Measurements from ENCODE around the gene CDK5RAP2. TPM values are rescaled to one million over a fixed set of nuclear protein-coding genes. Genes with fewer than 3 reads are reported as not detected.

CDK5RAP2 gene
- total and polyA plus RNA-seq, 2 donors (not counting 1 experiment from before 2014, with no cell fraction given), result 17.7 to 48.6 TPM

DNA sequence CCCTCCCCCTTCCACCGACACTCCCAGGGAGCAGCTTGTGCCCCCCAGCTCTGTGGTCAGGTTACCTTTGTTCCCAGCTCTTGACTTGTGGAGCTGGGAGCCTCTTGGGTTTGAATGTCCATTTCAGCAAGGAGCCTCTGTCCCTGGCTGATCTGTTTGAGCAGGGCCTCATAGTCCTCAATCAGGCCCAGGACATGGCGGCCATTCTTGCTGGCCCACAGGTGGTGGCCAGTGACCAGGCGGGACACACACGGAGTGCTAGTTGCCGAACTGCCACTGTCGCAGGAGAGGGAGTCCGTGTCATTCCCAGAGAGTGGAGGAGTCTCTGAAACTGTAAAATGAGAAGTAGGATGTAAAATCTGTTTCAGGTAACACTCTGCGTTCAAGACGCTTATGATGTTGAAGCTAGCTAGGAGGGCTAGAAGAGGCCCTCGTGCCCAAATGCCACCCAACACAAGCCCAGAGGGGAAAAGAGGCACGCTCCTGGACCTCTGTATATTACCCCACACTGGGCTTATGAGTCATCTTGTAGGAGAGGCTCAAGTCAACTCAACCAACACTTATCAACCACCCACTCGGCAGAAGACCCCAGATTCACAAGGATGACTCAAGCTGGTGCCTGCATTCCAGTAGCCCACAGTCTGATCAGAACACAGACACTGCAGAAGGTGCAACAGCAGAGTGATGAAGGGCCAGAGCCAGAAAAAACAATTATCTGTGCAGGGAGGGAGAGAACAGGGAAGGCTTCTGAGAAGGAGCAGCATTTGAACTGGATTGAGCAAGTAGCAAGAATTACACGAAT, 177.0 kb downstream of the CDK5RAP2 start:
- no peaks in the 10 kb centered on the region for H3K27me3 ChIP-seq (ENCODE audit: control insufficient read depth, insufficient read depth, low read length)
- H3K36me3 ChIP-seq (ENCODE audit: control insufficient read depth, insufficient read depth, low read length), result peaks cover 12% of the 10 kb centered on the region
- no peaks in the 10 kb centered on the region for H3K9me3 ChIP-seq (ENCODE audit: control insufficient read depth, insufficient read depth, low read depth, low read length)
- H3K79me2 ChIP-seq (ENCODE audit: control insufficient read depth, insufficient read depth, low read length), result no peaks in the 10 kb centered on the region
- peak overlapping the region; percentile 51 for H3K27ac ChIP-seq (ENCODE audit: insufficient read depth, low read length)
- no peak overlapping the region for H2AFZ ChIP-seq (ENCODE audit: low read length)
- TF ChIP-seq CTCF (conservative IDR thresholded peaks at IDR 0.05 in 1 of 2, IDR thresholded peaks at IDR 0.05 in 1 of 2; ENCODE audit: low read depth in 1 of 2, low read length in 2 of 2) (no peak), EZH2 (IDR thresholded peaks at IDR 0.05; ENCODE audit: low read length, missing control alignments) (no peak)
- peaks cover 19% of the 10 kb centered on the region for H3K4me1 ChIP-seq (ENCODE audit: control insufficient read depth, extremely low read depth, insufficient read depth, low read length)
- H3K4me3 ChIP-seq (replicated peaks in 1 of 4; ENCODE audit: control extremely low read depth in 1 of 4, insufficient read depth in 1 of 4, low read depth in 3 of 4, low read length in 4 of 4), result no peak overlapping the region
- DNase-seq (ENCODE audit: low read depth in 2 of 2), result peak; percentile 95 to 100
- no peak overlapping the region for H3K4me2 ChIP-seq (ENCODE audit: extremely low read depth, insufficient read depth, low read length)
- H3K9ac ChIP-seq (ENCODE audit: insufficient read depth, low read length), result no peak overlapping the region
- no peaks in the 10 kb centered on the region for H4K20me1 ChIP-seq (ENCODE audit: control insufficient read depth, extremely low read depth, insufficient read depth, low read length)

DNA sequence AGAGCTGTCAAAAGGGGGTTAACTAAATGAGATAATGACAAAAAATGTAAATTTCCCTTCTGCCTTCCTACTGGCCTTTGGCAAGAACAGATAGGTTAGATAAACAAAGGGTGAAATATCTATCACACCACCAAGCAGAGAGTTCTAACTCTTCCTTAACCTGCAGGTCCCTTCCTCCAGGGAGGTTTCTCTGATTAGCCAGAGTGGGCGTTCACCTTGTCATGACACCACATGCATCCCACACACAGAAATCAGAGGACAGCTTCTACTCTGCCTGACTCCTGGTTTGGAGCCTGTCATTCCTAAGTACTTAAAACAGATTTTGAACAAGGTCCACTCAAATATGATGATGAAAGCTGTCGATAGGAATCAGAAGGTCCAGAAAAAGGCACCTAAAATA, 180.0 kb downstream of the CDK5RAP2 start:
- Histone ChIP-seq H3K36me3 (ENCODE audit: control insufficient read depth, insufficient read depth, low read length) (peaks cover 11% of the 10 kb centered on the region), H2AFZ (ENCODE audit: low read length) (no peak overlapping the region), H3K27me3 (ENCODE audit: control insufficient read depth, insufficient read depth, low read length) (no peaks in the 10 kb centered on the region), H3K4me2 (ENCODE audit: extremely low read depth, insufficient read depth, low read length) (no peak overlapping the region), H3K9me3 (ENCODE audit: control insufficient read depth, insufficient read depth, low read depth, low read length) (no peaks in the 10 kb centered on the region), H3K27ac (ENCODE audit: insufficient read depth, low read length) (no peak overlapping the region), H3K4me1 (ENCODE audit: control insufficient read depth, extremely low read depth, insufficient read depth, low read length) (peaks cover 32% of the 10 kb centered on the region), H3K9ac (ENCODE audit: insufficient read depth, low read length) (no peak overlapping the region), H4K20me1 (ENCODE audit: control insufficient read depth, extremely low read depth, insufficient read depth, low read length) (no peaks in the 10 kb centered on the region), H3K79me2 (ENCODE audit: control insufficient read depth, insufficient read depth, low read length) (no peaks in the 10 kb centered on the region), H3K4me3 (replicated peaks in 1 of 4; ENCODE audit: control extremely low read depth in 1 of 4, insufficient read depth in 1 of 4, low read depth in 3 of 4, low read length in 4 of 4) (no peak overlapping the region)
- no peak for DNase-seq (ENCODE audit: low read depth in 2 of 2)
- TF ChIP-seq CTCF (conservative IDR thresholded peaks at IDR 0.05 in 1 of 2, IDR thresholded peaks at IDR 0.05 in 1 of 2; ENCODE audit: low read depth in 1 of 2, low read length in 2 of 2) (no peak), EZH2 (IDR thresholded peaks at IDR 0.05; ENCODE audit: low read length, missing control alignments) (no peak)

DNA sequence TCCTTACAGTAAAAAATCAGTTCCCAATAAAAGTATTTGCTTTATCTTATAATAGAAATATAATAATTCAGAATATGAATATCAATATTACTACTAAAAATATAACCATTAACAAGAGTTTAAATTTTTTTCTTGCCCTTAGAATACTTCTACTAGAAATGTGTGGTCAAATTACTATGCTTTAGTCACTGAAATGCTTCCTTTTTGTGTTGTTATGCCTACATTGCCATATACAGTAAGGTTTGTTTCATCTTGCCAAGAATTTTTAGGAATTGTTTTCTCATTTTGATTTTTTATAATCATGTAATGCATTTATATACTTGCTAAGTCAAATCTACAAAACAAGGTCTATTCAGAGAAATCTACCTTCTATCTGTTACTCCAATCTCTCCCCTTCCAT, 181.7 kb downstream of the CDK5RAP2 start:
- Histone ChIP-seq H3K9ac (ENCODE audit: insufficient read depth, low read length) (no peak overlapping the region), H3K4me1 (ENCODE audit: control insufficient read depth, extremely low read depth, insufficient read depth, low read length) (peaks cover 30% of the 10 kb centered on the region), H4K20me1 (ENCODE audit: control insufficient read depth, extremely low read depth, insufficient read depth, low read length) (no peaks in the 10 kb centered on the region), H3K4me2 (ENCODE audit: extremely low read depth, insufficient read depth, low read length) (no peak overlapping the region), H3K9me3 (ENCODE audit: control insufficient read depth, insufficient read depth, low read depth, low read length) (no peaks in the 10 kb centered on the region), H2AFZ (ENCODE audit: low read length) (no peak overlapping the region), H3K4me3 (replicated peaks in 1 of 4; ENCODE audit: control extremely low read depth in 1 of 4, insufficient read depth in 1 of 4, low read depth in 3 of 4, low read length in 4 of 4) (no peak overlapping the region), H3K27me3 (ENCODE audit: control insufficient read depth, insufficient read depth, low read length) (no peaks in the 10 kb centered on the region), H3K36me3 (ENCODE audit: control insufficient read depth, insufficient read depth, low read length) (peaks cover 10% of the 10 kb centered on the region), H3K79me2 (ENCODE audit: control insufficient read depth, insufficient read depth, low read length) (no peaks in the 10 kb centered on the region), H3K27ac (ENCODE audit: insufficient read depth, low read length) (no peak overlapping the region)
- DNase-seq (ENCODE audit: low read depth in 2 of 2), result no peak
- TF ChIP-seq CTCF (conservative IDR thresholded peaks at IDR 0.05 in 1 of 2, IDR thresholded peaks at IDR 0.05 in 1 of 2; ENCODE audit: low read depth in 1 of 2, low read length in 2 of 2) (no peak), EZH2 (IDR thresholded peaks at IDR 0.05; ENCODE audit: low read length, missing control alignments) (no peak)

Measured in fibroblast of lung (primary cell).